Left forelimb (tissue), 1 donor: ENCODE results near the gene CRKL.
"Not testable (repeated sequence)": the region's sequence is repeated elsewhere in the genome, so short reads cannot be mapped to it uniquely, and the experiment has no call there.

ENCODE experiments used
- DNase-seq: peaks from one replicate; pipeline ENCODE4 v3.0.0-alpha.2; 2018; ENCODE audit warnings: low spot score

CRKL gene

GRCh38 chr22:20966883-20967696 is 49.9 kb downstream of the CRKL start, which contains the start of gene AIFM3:
Gene AIFM3, plus strand, starts transcription at chr22:20967255. Its CDS starts 690 bp downstream, at chr22:20967945.
- DNase-seq: no peak

- DNase-seq: no peak
Observed at GRCh38 chr22:20967697-20968211, 50.5 kb downstream of the CRKL start.

- no peak for DNase-seq
Observed at GRCh38 chr22:20968281-20968977, 51.2 kb downstream of the CRKL start.

DNA sequence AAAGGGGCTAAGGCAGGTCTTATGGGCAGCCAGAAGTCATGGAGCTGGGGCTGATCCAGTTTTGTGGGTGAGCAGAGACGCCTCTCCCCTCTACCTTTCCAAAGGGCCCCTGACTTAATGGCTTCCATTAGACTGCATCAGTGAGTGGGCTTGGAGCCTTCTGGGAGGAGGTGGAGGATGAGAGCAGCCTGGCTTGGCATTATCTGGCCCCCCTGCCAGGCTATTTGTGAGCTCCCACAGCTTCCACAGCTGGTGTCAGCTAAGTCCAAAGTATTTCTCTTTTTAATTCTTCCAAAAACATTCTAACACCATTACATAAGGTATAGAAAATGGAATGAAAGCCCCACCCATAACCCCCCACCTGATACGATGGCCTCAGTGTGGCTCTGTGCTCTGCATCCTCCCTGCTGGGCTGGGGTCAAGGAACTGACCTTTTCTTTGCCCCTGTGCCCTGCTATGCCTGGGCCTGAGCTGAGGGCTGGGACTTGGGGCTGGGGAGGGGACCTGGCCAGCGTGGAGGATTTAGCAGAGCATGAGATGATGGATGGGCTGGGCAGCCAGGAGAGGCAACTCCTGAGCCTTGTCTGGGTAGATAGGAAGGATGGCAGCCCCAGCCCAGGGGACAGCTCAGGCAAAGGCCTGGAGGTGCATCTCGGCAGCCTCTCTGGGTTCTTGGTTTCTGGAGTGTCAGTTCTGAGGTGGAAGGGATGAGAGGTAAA is 53.9 kb downstream of the CRKL start:
- no peak for DNase-seq

DNA sequence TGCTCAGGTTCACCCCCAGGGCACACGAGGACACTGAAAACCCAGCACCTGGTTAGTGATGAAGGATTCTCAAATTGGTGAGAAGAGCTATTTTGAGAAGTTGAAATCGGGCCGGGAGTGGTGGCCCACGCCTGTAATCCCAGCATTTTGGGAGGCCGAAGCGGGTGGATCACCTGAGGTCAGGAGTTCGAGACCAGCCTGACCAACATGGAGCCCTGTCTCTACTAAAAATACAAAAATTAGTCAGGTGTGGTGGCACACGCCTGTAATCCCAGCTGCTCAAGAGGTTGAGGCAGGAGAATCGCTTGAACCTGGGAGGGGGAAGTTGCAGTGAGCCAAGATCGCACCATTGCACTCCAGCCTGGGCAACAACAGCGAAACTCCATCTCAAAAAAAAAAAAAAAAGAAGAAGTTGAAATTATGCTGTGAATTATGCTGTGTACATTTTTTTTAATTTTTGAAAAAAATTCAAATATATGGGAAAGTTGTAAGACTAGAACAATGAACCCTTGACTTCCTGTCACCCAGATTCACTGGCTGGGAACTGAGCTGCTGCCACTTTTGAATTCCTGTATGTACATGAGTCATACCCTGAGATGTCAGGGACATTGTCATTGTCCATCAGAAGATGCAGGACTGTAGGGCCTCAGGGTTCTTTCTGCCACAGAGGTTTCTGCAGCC is 54.9 kb downstream of the CRKL start:
- not testable (repeated sequence) for DNase-seq

DNA sequence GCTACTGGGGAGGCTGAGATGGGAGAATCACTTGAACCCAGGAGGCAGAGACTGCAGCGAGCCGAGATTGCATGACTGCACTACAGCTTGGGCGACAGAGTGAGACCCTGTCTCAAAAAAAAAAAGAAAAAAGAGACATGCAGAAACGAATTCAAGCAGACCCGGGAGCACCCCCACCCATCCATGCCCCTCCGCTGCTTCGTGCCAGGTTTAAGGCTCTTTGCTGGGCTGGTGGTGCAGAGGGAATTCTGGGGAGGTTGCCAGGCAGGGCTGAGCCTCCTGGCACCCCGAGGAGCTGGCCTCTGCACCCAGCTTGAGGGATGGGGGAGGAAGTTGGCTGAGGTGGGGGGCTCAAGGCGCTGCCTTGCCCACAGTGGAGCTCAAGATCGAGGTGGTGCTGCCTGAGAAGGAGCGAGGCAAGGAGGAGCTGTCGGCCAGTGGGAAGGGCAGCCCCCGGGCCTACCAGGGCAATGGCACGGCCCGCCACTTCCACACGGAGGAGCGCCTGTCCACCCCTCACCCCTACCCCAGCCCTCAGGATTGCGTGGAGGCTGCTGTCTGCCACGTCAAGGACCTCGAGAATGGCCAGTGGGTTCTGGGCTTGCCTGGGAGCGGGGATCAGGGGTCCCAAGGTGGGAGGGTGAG is 55.8 kb downstream of the CRKL start:
- DNase-seq: no peak

DNA sequence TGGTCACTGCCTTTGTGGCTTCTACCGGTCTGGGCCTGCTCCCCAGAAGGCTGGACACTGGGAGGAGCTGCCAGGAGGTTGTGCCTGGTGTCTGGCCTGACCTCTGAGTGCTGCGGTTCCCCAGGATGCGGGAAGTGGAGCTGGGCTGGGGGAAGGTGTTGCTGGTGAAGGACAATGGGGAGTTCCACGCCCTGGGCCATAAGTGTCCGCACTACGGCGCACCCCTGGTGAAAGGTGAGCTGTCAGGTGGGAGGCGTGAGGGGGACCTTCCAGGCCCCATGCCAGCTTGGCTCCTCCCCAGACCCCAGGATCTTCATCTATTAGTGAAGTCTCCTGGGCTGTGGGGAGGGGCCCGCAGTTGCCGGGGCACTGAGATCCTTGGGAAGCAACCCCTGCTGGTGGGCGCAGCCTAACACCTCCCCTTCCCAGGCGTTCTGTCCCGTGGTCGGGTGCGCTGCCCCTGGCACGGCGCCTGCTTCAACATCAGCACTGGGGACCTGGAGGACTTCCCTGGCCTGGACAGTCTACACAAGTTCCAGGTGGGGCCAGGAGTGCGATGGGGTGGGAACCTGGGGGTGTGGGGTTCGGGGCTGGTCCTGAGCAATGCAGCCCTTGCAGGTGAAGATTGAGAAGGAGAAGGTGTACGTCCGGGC is 56.6 kb downstream of the CRKL start:
- no peak for DNase-seq

DNA sequence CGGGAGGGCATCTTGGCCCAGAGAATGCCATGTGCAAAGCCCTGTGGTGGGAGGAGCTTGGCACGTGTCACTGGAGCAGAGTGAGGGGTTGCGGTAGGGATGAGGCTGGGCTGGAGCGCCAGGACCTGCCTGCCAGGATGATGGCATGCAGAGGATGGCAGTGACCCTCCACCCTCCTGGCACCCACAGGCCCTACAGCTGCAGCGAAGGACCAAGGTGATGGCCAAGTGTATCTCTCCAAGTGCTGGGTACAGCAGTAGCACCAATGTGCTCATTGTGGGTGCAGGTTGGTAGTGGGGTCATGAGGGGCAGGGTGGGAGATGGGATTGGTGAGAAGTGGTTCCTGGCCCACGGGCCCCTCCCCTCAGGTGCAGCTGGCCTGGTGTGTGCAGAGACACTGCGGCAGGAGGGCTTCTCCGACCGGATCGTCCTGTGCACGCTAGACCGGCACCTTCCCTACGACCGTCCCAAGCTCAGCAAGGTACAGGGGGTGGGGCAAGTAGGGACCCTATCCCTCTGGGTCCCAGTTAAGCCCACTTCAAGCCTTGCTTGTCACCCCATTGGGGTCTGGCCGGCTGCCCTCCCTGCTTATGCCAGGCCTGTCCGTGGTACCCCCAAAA is 57.2 kb downstream of the CRKL start:
- no peak for DNase-seq

GRCh38 chr22:20975541-20976290 is 58.5 kb downstream of the CRKL start:
- DNase-seq: no peak

GRCh38 chr22:20976291-20976877 is 59.2 kb downstream of the CRKL start:
- no peak for DNase-seq

DNA sequence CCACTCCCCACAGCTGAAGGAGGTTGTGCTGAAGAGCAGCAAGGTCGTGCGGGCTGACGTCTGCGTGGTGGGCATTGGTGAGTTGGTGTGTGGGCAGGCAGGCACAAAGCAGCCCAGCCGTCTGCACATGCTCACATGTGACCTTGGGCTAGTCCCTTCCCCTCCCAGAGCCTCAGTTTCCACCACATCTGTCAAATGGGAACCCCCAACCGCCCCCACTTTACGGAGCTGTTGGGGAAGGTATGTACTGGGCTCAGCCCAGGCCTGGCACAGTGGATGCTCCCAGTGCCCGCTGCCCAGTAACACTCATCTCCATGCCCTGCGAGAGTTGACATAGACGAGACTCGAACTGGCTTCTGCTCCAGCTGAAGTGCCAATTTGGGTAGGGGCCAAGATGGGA is 59.8 kb downstream of the CRKL start:
- DNase-seq: no peak

DNA sequence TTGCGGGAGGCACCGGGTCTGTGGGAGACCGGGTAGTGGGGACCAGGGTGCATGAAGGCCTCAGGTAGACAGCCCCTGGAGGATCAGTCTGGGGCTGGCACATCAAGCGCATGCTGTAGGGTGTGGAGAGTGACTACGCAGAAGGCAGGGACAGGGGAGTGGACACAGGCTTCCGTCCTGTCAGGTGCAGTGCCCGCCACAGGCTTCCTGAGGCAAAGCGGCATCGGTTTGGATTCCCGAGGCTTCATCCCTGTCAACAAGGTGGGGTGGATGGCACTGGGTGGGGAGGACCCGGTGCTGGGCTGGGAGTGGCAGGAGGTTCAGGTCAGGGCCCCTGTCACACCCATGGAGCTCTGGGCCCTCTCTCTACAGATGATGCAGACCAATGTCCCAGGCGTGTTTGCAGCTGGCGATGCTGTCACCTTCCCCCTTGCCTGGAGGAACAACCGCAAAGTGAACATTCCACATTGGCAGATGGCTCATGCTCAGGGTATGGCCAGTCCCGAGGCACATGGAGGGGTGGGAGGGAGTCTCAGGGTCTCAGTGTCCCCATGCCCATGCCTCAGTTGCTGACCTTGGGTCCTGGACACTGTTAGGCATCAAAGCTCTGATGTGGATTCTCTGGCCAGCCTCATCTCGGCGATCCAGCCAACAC is 60.4 kb downstream of the CRKL start:
- DNase-seq: no peak

GRCh38 chr22:20978419-20978818 is 61.2 kb downstream of the CRKL start:
- no peak for DNase-seq

DNA sequence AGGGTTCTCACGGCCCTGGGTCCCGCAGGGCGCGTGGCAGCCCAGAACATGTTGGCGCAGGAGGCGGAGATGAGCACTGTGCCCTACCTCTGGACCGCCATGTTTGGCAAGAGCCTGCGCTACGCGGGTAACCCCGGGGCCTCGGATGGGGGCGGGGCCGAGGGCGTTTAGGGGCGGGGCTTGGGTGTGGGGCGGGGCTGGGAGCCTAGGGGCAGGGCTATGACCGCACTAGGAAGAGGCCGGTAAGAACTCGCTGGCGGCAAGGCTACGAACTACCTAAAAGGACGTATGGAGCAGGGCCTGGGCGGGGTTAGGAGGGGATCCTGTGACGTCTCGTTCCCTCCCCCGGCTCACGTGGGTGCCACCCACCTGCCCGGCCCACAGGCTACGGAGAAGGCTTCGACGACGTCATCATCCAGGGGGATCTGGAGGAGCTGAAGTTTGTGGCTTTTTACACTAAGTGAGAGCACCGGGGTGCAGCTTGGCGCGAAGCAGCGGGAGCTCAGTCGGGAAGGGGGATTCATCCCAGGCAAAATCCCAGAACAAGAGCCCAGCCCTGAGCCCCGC is 62.1 kb downstream of the CRKL start:
- no peak for DNase-seq

GRCh38 chr22:20979940-20980453 is 62.8 kb downstream of the CRKL start:
- no peak for DNase-seq

DNA sequence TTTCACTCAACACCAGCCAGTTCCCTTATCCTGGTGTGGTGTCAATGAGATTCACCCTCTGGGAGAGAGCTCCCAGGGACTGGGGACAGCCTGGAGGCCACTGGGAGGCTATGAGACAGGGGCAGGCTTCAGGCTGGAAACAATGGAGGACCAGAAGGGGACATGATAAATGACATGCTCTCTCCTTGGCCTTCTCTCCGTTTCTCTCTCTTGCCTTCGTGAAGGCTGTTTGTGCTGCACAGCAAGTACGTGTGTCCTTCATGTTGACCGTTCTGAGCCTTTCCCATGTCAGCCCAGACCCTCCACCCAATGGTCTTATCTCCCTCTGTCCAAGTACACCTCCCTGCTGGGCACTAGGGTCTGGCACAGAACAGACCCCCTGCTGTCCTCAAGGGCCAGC is 63.3 kb downstream of the CRKL start:
- DNase-seq: no peak

DNA sequence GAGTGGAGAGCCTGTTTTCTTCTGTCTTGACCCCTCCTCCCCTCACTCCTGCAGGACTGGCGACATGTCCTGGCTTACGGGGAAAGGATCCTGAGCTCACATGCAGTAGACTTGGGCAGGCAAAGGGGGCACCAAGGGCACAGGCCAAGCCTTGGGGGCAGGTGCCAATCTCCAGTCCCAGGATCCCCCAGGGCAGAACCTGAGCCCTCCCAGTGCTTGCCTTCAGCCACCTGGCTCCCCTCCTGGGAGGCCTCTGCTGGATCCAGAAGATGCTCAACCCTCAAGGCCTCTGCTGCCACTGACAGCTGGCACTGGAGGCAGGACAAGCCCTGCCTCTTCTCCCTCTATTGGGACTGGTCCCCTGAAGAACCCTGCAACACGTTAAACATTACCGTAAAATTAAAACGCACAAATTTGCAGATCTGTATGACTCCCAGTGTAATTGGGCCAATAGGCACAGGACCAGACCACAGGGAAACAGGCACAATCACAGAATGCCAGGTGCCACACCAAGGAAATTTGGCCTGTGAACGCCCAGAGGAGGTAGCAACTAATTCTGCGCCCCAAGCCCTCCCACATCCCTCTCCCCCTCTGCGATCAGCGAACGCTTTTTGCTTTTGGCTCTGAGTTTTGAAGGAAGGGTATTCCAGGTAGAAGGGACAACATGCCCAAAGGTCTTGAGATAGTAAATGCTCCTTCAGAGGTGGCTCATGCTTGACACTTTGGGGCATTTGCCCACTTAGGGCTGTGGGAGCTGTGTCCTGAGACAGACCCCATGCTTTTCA is 63.9 kb downstream of the CRKL start:
- no peak for DNase-seq
